Neutrophil (primary cell): Measurements from ENCODE around the gene TRABD2A.

Source experiments
- H3K27ac ChIP-seq: fragments of 200-600 bp; sonication (generic); 2 replicates; pipeline ENCODE4 v1.5.1; 2016; ENCODE audit warnings: mild to moderate bottlenecking, moderate library complexity
- H3K27me3 ChIP-seq: fragments of 200-600 bp; sonication (generic); 2 replicates; pipeline ENCODE4 v1.6.0; 2016; ENCODE audit warnings: mild to moderate bottlenecking
- H3K36me3 ChIP-seq: fragments of 200-600 bp; sonication (generic); 2 replicates; pipeline ENCODE4 v1.5.1; 2017
- H3K4me1 ChIP-seq, 2 experiments: fragments of 200-600 bp in 1 of 2; sonication (generic) in 1 of 2; 1 replicate in 1 of 2; 2 replicates in 1 of 2; pipeline versions ENCODE4 v1.5.1 to v1.6.1; 2013 to 2016; ENCODE audit warnings: low read depth in 1 of 2, low read length in 1 of 2, mild to moderate bottlenecking in 1 of 2, moderate library complexity in 1 of 2; ENCODE audit not compliant: control insufficient read depth in 1 of 2, insufficient read depth in 1 of 2
- H3K4me3 ChIP-seq, 2 experiments: fragments of 200-600 bp in 1 of 2; sonication (generic) in 1 of 2; 1 replicate in 1 of 2; 2 replicates in 1 of 2; pipeline ENCODE4 v1.5.1; 2013 to 2016; ENCODE audit warnings: low read depth in 1 of 2, low read length in 1 of 2, mild to moderate bottlenecking in 1 of 2, moderate library complexity in 1 of 2
- H3K9me3 ChIP-seq: fragments of 200-600 bp; sonication (generic); 2 replicates; pipeline ENCODE4 v1.5.1; 2016
- CTCF ChIP-seq: fragments of 200-600 bp; sonication (generic); IDR thresholded peaks from 2 replicates; pipeline ENCODE4 v1.5.1; 2016; ENCODE audit warnings: antibody characterized with exemption

Gene TRABD2A

GRCh38 chr2:84808279-84808678 is 72.6 kb downstream of the TRABD2A start:
- TF ChIP-seq CTCF: no peak
- Histone ChIP-seq H3K9me3 (no peaks in the 10 kb centered on the region), H3K27ac (no peak overlapping the region), H3K27me3 (no peaks in the 10 kb centered on the region), H3K4me3 (no peak overlapping the region), H3K4me1 (no peaks in the 10 kb centered on the region), H3K36me3 (no peaks in the 10 kb centered on the region)

DNA sequence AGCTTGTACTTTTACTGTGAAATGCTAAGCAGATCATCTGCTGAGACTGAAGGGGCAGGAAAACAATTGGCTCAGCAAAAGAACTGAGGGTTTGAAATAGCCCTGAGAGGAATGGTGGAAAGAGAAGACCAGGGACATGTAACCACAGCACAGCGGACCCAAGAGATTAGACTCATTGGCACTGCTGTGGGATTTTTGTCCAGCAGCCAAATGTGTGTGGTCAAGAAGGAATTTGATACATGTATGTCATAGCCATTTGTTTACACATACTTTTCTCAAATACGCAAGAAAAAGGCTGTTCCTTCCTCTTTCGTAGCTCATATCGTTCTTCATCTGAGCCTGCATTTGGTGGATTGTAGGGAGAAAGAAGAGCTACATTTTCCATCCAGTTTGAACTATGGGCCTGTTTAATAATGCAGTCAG is 73.8 kb downstream of the TRABD2A start:
- TF ChIP-seq CTCF: no peak
- Histone ChIP-seq H3K4me3 (no peak overlapping the region), H3K27ac (no peak overlapping the region), H3K9me3 (no peaks in the 10 kb centered on the region), H3K4me1 (no peaks in the 10 kb centered on the region), H3K36me3 (no peaks in the 10 kb centered on the region), H3K27me3 (no peaks in the 10 kb centered on the region)

DNA sequence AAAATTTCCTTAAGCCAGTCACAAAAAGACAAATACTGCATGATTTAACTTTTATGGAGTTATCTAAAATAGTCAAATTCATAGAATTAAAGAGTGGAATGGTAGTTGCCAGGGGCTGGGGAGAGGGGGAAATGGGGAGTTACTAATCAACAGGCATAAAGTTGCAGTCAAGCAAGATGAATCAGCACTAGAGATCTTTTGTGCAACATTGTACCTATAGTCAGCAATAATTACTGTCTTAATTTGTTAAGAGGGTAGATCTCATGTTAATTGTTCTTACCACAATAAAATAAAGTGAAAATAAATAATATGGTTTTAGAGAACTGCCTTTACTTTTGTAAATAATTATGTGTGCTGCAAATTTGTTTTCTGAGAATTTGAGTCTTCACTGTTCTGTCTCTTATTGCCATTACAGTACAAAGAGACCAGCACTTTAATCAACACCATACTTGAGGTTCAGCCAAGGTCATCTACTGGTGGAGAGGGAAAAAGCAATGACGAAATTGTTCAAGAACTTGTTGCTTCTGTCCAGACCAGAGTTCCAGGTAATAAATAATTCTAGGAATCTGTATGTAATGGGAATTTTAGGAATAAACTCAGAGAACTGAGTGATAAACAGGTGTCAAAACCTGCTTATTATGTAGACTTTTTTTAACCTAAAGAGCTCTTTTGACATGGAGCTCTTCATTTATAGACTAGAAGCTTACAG is 75.5 kb downstream of the TRABD2A start:
- TF ChIP-seq CTCF: no peak
- Histone ChIP-seq H3K36me3 (no peaks in the 10 kb centered on the region), H3K4me1 (no peaks in the 10 kb centered on the region), H3K4me3 (no peak overlapping the region), H3K27ac (no peak overlapping the region), H3K9me3 (no peaks in the 10 kb centered on the region), H3K27me3 (no peaks in the 10 kb centered on the region)

- no peak overlapping the region for H3K27ac ChIP-seq
- H3K36me3 ChIP-seq: no peaks in the 10 kb centered on the region
- no peak for TF ChIP-seq CTCF
- H3K27me3 ChIP-seq: no peaks in the 10 kb centered on the region
- no peak overlapping the region for H3K4me3 ChIP-seq
- H3K9me3 ChIP-seq: no peaks in the 10 kb centered on the region
- no peaks in the 10 kb centered on the region for H3K4me1 ChIP-seq
Observed at GRCh38 chr2:84801811-84802210, 79.1 kb downstream of the TRABD2A start.

GRCh38 chr2:84800194-84800805 is 80.6 kb downstream of the TRABD2A start:
- H3K9me3 ChIP-seq: no peaks in the 10 kb centered on the region
- H3K27ac ChIP-seq: no peak overlapping the region
- no peak overlapping the region for H3K4me3 ChIP-seq
- TF ChIP-seq CTCF: no peak
- H3K36me3 ChIP-seq: no peaks in the 10 kb centered on the region
- no peaks in the 10 kb centered on the region for H3K27me3 ChIP-seq
- H3K4me1 ChIP-seq: no peaks in the 10 kb centered on the region
